H9 (cell line): ENCODE results near the gene IMPA2. TPM values are rescaled to one million over a fixed set of nuclear protein-coding genes. Genes with fewer than 3 reads are reported as not detected.

Experiments
- DNase-seq: peaks from one replicate; pipeline ENCODE4 v3.0.0-alpha.2; 2017
- H2AFZ ChIP-seq: one replicate; pipeline ENCODE4 v1.6.1; 2013; ENCODE audit warnings: mild to moderate bottlenecking, low read length, control low read depth, moderate library complexity
- H2AK5ac ChIP-seq: 2 replicates; pipeline ENCODE4 v1.6.1; 2013; ENCODE audit warnings: low read length, control low read depth, mixed read lengths; ENCODE audit not compliant: insufficient read length
- H2BK120ac ChIP-seq: one replicate; pipeline ENCODE4 v1.6.1; 2013; ENCODE audit warnings: low read depth, mild to moderate bottlenecking, low read length, control low read depth, inconsistent platforms; ENCODE audit not compliant: poor library complexity, severe bottlenecking
- H2BK12ac ChIP-seq: 2 replicates; pipeline ENCODE4 v1.6.1; 2013; ENCODE audit warnings: low read length, control low read depth, mixed read lengths, low read depth; ENCODE audit not compliant: insufficient read length
- H2BK15ac ChIP-seq: 2 replicates; pipeline ENCODE4 v1.6.1; 2013; ENCODE audit warnings: low read depth, low read length, control low read depth
- H2BK20ac ChIP-seq: one replicate; pipeline ENCODE4 v1.6.1; 2013; ENCODE audit warnings: low read depth, mild to moderate bottlenecking, low read length, control low read depth, inconsistent platforms; ENCODE audit not compliant: poor library complexity, severe bottlenecking
- H2BK5ac ChIP-seq: 2 replicates; pipeline ENCODE4 v1.6.1; 2013; ENCODE audit warnings: low read length, control low read depth, mixed read lengths; ENCODE audit not compliant: insufficient read length
- H3K14ac ChIP-seq: 2 replicates; pipeline ENCODE4 v1.6.1; 2013; ENCODE audit warnings: low read length, control low read depth; ENCODE audit not compliant: insufficient read depth
- H3K18ac ChIP-seq: 2 replicates; pipeline ENCODE4 v1.6.1; 2013; ENCODE audit warnings: low read depth, mild to moderate bottlenecking, mixed read lengths, low read length, control low read depth; ENCODE audit not compliant: insufficient read length
- H3K23ac ChIP-seq: 2 replicates; pipeline ENCODE4 v1.6.1; 2013; ENCODE audit warnings: low read length, control low read depth, mixed read lengths, low read depth; ENCODE audit not compliant: insufficient read length
- H3K23me2 ChIP-seq: 2 replicates; pipeline ENCODE4 v1.6.1; 2013; ENCODE audit warnings: low read depth, mild to moderate bottlenecking, mixed read lengths, low read length, control low read depth; ENCODE audit not compliant: insufficient read length, poor library complexity, severe bottlenecking
- H3K27ac ChIP-seq: 2 replicates; pipeline ENCODE4 v1.5.1; 2013; ENCODE audit warnings: low read length, control low read depth, mixed read lengths, low read depth; ENCODE audit not compliant: insufficient read length
- H3K27me3 ChIP-seq: 2 replicates; pipeline ENCODE4 v1.6.1; 2013; ENCODE audit warnings: low read length, control low read depth, inconsistent platforms; ENCODE audit not compliant: insufficient read depth
- H3K4ac ChIP-seq: 2 replicates; pipeline ENCODE4 v1.6.1; 2013; ENCODE audit warnings: low read depth, mild to moderate bottlenecking, control low read depth, inconsistent platforms, low read length, moderate library complexity
- H3K4me1 ChIP-seq: 2 replicates; pipeline ENCODE4 v1.6.1; 2013; ENCODE audit warnings: low read length, control low read depth, inconsistent platforms; ENCODE audit not compliant: insufficient read depth
- H3K4me2 ChIP-seq: 2 replicates; pipeline ENCODE4 v1.6.1; 2013; ENCODE audit warnings: low read length, control low read depth, mixed read lengths; ENCODE audit not compliant: insufficient read length, insufficient read depth
- H3K56ac ChIP-seq: 2 replicates; pipeline ENCODE4 v1.6.1; 2013; ENCODE audit warnings: low read depth, mild to moderate bottlenecking, mixed read lengths, low read length, control low read depth; ENCODE audit not compliant: insufficient read length
- H3K79me1 ChIP-seq: 2 replicates; pipeline ENCODE4 v1.6.1; 2013; ENCODE audit warnings: low read depth, mild to moderate bottlenecking, moderate library complexity, low read length, control low read depth, inconsistent platforms; ENCODE audit not compliant: insufficient read depth, poor library complexity, severe bottlenecking
- H3K79me2 ChIP-seq: 2 replicates; pipeline ENCODE4 v1.6.1; 2013; ENCODE audit warnings: low read length, control low read depth, inconsistent platforms; ENCODE audit not compliant: insufficient read depth
- H3K9ac ChIP-seq: 2 replicates; pipeline ENCODE4 v1.6.1; 2013; ENCODE audit warnings: low read length, control low read depth, mixed read lengths; ENCODE audit not compliant: insufficient read length; ENCODE audit errors: extremely low read depth
- H3K9me3 ChIP-seq: one replicate; pipeline ENCODE4 v1.6.1; 2013; ENCODE audit warnings: low read depth, low read length, inconsistent platforms; ENCODE audit not compliant: control insufficient read depth
- H3T11ph ChIP-seq: one replicate; pipeline ENCODE4 v1.6.1; 2013; ENCODE audit warnings: mild to moderate bottlenecking, low read length, control low read depth, inconsistent platforms
- H4K20me1 ChIP-seq: one replicate; pipeline ENCODE4 v1.6.1; 2013; ENCODE audit not compliant: control insufficient read depth, insufficient read length, insufficient read depth
- H4K5ac ChIP-seq: 2 replicates; pipeline ENCODE4 v1.6.1; 2013; ENCODE audit warnings: low read depth, mild to moderate bottlenecking, mixed read lengths, low read length, control low read depth; ENCODE audit not compliant: insufficient read length
- H4K8ac ChIP-seq: replicated peaks from 2 replicates; pipeline ENCODE4 v1.6.1; 2013; ENCODE audit warnings: low read length, control low read depth, mixed read lengths, low read depth; ENCODE audit not compliant: insufficient read length
- H4K91ac ChIP-seq: 2 replicates; pipeline ENCODE4 v1.6.1; 2013; ENCODE audit warnings: low read depth, mild to moderate bottlenecking, moderate library complexity, mixed read lengths, low read length, control low read depth; ENCODE audit not compliant: insufficient read length
- H3K27ac Mint-ChIP-seq, 3 experiments: 2 replicates in 2 of 3; 3 replicates in 1 of 3; pipeline ENCODE4 v1.8.0; 2020 to 2021; ENCODE audit warnings: mixed read lengths in 3 of 3, mild to moderate bottlenecking in 1 of 3, moderate library complexity in 1 of 3
- H3K27me3 Mint-ChIP-seq: 2 replicates; pipeline ENCODE4 v1.8.0; 2021; ENCODE audit warnings: low read depth, mild to moderate bottlenecking, moderate library complexity, mixed read lengths
- H3K36me3 Mint-ChIP-seq, 3 experiments: 2 replicates in 2 of 3; 3 replicates in 1 of 3; pipeline ENCODE4 v1.8.0; 2020 to 2021; ENCODE audit warnings: low read depth in 3 of 3, mixed read lengths in 3 of 3; ENCODE audit not compliant: insufficient read depth in 1 of 3
- H3K4me1 Mint-ChIP-seq, 2 experiments: 2 replicates each; pipeline ENCODE4 v1.8.0; 2020; ENCODE audit warnings: mixed read lengths in 2 of 2
- H3K4me3 Mint-ChIP-seq, 2 experiments: 2 replicates in 1 of 2; 3 replicates in 1 of 2; pipeline ENCODE4 v1.8.0; 2020 to 2021; ENCODE audit warnings: mild to moderate bottlenecking in 2 of 2, mixed read lengths in 2 of 2, moderate library complexity in 1 of 2
- H3K9me3 Mint-ChIP-seq, 2 experiments: 2 replicates in 1 of 2; 3 replicates in 1 of 2; pipeline ENCODE4 v1.8.0; 2020; ENCODE audit warnings: mild to moderate bottlenecking in 2 of 2, mixed read lengths in 2 of 2, moderate library complexity in 1 of 2
- WGBS: extraction: QIAGEN DNeasy Blood & Tissue Kit; methylation state at CpG from one replicate; pipeline ENCODE4 v1.1.7; 2013; ENCODE audit warnings: missing lambda C conversion rate, low lambda C conversion rate, mixed read lengths; ENCODE audit not compliant: insufficient read length; ENCODE audit errors: extremely low coverage; 5-methylcytosine and 5-hydroxymethylcytosine counted together
- total RNA-seq: library from RNA; stranded (reverse); gene quantifications from 2 replicates; pipeline ENCODE4 v1.2.1, GENCODE V29; 2021
- TF ChIP-seq, protein P1 (sequence below): fragments of 200-600 bp; sonication (generic); conservative IDR thresholded peaks from 3 replicates; pipeline ENCODE4 v1.8.0; 2021; ENCODE audit warnings: antibody characterized with exemption, mild to moderate bottlenecking

IMPA2 gene
- total RNA-seq, 1 experiment from 2014 or later: 73.8 TPM

DNA sequence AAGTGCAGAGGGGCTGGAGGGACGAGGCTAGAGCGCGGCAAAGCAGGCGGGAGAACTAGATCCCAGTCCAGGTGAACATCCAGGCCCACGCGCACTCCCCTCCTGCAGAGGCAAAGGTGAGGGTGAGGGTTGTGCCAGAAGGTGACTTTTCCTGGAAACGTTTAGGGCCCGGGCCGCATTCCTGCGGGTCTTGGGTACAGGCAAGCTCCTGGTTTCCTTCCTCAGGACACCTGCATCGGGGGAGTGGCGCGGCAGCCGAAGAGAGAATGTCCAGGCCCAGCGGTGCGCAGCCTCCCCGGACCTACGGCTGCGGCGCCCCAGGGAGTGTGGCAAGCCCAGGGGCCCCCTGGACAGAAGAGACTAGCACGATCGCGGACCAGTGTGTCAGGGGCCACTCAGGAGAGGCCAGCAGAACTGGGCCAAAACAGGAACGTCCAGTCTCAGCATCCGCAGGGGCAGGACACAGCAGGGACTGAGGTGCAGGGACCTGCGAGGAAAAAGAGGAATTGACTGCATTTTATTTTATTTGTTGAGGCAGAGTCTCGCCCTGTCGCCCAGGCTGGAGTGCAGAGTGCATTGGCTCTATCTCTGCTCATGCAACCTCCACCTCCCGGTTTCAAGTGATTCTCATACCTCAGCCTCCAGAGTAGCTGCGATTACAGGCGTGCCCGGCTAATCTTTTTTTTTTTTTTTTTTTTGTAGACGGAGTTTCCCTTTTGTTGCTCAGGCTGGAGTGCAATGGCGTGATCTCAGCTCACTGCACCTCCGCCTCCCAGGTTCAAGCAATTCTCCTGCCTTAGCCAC is 8.7 kb upstream of the IMPA2 start:
- H3K36me3 Mint-ChIP-seq: no peaks in the 10 kb centered on the region
- peaks cover 4% of the 10 kb centered on the region; the same call in 1 of the 2 replicates for H3K27me3 Mint-ChIP-seq
- Histone ChIP-seq H2AK5ac (no peak overlapping the region), H3K9me3 (no peaks in the 10 kb centered on the region), H3K4me2 (no peak overlapping the region), H3K79me2 (no peaks in the 10 kb centered on the region), H3K4me1 (no peaks in the 10 kb centered on the region), H3K27ac (no peak overlapping the region), H3K79me1 (no peaks in the 10 kb centered on the region), H3K18ac (no peak overlapping the region), H3K27me3 (no peaks in the 10 kb centered on the region), H2BK5ac (no peak overlapping the region), H4K20me1 (no peaks in the 10 kb centered on the region), H2BK15ac (no peak overlapping the region), H4K91ac (no peak overlapping the region), H3K4ac (no peak overlapping the region), H3K23ac (no peak overlapping the region), H2AFZ (no peak overlapping the region), H2BK20ac (no peak overlapping the region), H2BK120ac (no peak overlapping the region), H3K14ac (no peak overlapping the region; the same call in 1 of the 2 replicates), H2BK12ac (no peak overlapping the region), H3T11ph (no peak overlapping the region), H3K23me2 (no peaks in the 10 kb centered on the region), H3K9ac (no peak overlapping the region), H4K8ac (no peak overlapping the region), H3K56ac (no peak overlapping the region), H4K5ac (no peak overlapping the region)
- H3K9me3 Mint-ChIP-seq: no peaks in the 10 kb centered on the region
- no CpG with 5 or more reads among the region's 35 CpGs for WGBS
- DNase-seq: no peak
- no peak overlapping the region for H3K4me3 Mint-ChIP-seq
- no peak overlapping the region for H3K27ac Mint-ChIP-seq
- TF ChIP-seq, protein P1, sequence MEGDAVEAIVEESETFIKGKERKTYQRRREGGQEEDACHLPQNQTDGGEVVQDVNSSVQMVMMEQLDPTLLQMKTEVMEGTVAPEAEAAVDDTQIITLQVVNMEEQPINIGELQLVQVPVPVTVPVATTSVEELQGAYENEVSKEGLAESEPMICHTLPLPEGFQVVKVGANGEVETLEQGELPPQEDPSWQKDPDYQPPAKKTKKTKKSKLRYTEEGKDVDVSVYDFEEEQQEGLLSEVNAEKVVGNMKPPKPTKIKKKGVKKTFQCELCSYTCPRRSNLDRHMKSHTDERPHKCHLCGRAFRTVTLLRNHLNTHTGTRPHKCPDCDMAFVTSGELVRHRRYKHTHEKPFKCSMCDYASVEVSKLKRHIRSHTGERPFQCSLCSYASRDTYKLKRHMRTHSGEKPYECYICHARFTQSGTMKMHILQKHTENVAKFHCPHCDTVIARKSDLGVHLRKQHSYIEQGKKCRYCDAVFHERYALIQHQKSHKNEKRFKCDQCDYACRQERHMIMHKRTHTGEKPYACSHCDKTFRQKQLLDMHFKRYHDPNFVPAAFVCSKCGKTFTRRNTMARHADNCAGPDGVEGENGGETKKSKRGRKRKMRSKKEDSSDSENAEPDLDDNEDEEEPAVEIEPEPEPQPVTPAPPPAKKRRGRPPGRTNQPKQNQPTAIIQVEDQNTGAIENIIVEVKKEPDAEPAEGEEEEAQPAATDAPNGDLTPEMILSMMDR: no peak
- peaks cover 0 to 7% of the 10 kb centered on the region in 2 experiments; a peak in 1 of 4 replicates for H3K4me1 Mint-ChIP-seq
